GM19463 (cell line): ENCODE data around the gene SCCPDH.
"Not testable (repeated sequence)": the region's sequence is repeated elsewhere in the genome, so short reads cannot be mapped to it uniquely, and the experiment has no call there.

Experiments used
- ATAC-seq: cut with Tn5 transposase; IDR thresholded peaks from one replicate; pipeline ENCODE4 v1.9.1; 2021; ENCODE audit warnings: mild to moderate bottlenecking, moderate library complexity; ENCODE audit not compliant: unreplicated experiment

The SCCPDH gene, protein sequence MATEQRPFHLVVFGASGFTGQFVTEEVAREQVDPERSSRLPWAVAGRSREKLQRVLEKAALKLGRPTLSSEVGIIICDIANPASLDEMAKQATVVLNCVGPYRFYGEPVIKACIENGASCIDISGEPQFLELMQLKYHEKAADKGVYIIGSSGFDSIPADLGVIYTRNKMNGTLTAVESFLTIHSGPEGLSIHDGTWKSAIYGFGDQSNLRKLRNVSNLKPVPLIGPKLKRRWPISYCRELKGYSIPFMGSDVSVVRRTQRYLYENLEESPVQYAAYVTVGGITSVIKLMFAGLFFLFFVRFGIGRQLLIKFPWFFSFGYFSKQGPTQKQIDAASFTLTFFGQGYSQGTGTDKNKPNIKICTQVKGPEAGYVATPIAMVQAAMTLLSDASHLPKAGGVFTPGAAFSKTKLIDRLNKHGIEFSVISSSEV

DNA sequence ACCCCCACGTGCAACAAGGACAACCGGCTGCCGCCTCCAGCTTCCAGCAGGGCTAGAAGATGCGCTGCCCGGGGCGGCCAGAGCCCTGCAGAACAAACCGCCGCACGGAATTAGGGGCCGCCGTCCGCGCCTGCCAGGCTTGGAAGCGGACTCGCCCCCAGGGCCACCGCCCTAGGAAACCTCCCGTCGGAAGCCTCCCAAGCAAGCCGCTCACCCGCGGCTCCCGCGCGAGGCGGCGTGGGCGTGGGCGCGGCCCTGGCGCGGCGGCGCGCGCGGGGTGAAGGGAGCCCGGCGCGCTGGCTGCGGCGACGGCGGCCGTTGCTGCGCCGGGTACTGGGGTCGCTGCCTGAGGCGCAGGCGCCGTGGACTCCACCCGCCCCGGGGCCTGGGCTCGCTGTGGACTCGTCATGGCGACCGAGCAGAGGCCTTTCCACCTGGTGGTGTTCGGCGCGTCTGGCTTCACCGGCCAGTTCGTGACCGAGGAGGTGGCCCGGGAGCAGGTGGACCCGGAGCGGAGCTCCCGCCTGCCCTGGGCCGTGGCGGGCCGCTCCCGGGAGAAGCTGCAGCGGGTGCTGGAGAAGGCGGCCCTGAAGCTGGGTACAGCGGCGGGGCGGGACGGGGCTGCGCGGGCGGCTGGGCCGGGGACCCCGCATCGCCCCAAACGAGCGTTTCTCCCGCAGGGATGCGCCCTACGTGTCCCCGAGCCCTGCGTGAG, at the start of gene SCCPDH:
SCCPDH (plus strand) TSS at position 394 of the 715 bp plus-strand sequence; CDS start at position 408, 14 bp downstream.
- ATAC-seq, result peak; percentile 93

DNA sequence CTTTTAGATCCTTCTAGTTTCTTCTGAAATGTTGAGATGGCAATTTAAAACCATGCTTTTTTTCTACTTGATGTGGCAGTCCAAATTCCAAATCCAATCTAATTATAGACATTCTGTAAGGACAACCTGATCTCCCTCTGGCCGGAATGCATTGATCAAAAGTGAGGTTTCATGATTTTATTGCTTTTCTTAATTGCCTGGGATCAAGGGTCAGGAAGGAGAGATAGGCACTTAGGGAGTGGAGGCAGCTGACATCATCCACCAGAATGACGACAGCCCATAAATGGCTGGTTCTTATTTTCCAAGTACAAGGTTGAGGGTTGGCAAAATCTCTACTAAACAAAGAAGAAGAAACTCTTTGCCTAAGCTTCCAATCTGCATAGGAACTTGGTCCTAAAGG, 46.4 kb upstream of the SCCPDH start:
- no peak for ATAC-seq

DNA sequence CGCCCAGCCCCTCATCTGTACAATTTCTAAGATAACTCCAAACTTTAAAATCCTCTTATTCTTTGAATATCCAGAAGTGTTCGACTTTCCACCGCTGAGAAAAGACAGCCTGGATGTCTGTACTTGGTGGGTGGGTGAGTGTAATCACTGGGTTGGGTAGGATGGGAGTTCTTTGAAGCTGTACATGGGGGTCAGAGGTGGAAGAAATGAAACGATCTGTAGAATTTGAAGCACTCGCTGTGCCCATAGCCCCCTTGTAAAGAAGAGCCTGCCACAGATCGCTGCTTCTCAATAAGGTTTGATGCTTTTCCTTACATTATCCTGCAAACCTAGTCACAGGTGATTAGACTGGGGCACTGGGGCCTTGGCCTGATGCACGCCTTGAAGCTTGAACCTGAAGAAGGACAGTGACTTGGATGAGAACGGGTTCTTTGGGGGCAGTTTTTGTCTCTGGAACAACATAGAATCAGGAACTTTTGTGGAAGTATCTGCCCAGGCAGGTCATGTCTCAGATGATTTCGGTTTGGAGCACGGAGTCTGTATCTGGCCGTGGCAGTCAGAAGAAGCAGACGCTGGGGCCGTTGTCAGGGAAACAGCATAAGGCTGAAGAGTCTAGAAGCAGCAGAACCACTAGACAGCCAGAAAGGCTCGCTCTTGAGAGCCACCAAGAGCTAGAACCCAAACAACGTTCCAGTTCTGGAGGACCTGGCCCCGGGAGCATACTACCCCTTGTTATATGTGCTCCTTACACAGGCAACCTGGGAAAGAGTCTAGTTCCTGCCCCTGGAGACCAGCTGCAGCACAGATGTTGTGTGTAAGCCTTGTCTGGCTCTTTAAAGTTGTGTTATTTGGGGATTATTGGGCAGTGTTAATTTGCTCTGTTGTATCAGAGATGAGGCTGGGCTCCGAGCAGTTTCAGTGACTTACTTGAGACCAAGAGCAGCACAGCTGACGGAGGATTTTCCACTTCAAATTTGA, 45.1 kb upstream of the SCCPDH start:
- no peak for ATAC-seq

DNA sequence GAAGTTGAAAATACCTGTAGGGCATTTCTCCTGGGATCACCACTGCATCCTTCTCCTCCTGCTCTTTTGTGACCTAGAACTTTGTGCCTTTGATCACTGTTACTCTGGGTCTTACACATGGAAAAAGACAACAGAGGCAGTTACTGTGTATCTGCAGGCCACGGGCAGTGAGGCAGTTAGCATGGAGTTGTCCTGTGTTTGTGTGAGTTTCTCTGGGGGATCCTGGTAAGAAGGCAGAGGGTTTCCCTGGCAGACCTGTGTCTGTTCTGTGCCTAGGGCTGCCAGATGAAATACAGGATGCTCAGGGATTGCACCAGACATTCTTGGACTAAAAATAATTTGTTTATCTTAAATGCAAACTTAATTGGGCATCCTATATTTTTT, 44.4 kb upstream of the SCCPDH start:
- ATAC-seq, result no peak

DNA sequence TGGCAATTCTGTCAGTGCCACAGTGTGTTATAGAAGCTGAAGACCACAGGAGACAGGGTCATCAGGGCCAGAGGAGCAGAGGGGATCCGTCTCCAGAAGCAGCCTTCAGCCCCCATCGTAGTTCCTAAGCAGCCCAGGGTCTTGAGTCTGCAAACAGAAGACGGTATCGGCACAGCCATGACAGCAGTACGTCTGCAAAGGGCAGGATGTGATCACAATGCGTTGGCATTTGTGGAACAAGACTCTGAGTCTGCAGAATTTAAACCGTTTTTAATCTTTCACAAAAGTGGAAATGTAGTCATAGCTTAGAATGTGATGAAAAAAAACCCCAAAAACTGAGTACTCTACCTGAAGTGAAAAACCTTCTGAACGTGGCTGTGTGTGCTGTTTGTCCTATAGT, 44.0 kb upstream of the SCCPDH start:
- no peak for ATAC-seq

DNA sequence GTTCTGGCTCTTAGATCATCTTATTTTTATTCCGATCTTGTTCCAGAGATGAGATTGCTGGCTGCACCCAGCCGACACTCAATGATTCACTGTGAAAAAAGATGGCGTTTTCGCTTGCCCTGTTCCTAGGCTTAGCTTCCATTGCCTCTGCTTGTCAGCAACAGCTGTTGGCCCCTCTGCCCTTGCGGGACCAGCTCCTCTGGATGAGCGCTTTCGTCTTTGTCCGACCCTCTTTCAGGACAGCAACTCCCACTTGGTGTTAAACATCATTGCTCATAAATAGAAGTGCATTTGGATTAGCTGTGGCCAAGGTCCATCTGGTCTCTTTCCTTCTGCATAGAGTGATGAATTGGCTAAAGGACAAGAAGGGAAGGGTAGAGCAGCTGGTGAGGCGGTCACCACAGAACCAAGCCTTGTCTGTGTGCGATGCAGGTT, 43.5 kb upstream of the SCCPDH start:
- no peak for ATAC-seq

DNA sequence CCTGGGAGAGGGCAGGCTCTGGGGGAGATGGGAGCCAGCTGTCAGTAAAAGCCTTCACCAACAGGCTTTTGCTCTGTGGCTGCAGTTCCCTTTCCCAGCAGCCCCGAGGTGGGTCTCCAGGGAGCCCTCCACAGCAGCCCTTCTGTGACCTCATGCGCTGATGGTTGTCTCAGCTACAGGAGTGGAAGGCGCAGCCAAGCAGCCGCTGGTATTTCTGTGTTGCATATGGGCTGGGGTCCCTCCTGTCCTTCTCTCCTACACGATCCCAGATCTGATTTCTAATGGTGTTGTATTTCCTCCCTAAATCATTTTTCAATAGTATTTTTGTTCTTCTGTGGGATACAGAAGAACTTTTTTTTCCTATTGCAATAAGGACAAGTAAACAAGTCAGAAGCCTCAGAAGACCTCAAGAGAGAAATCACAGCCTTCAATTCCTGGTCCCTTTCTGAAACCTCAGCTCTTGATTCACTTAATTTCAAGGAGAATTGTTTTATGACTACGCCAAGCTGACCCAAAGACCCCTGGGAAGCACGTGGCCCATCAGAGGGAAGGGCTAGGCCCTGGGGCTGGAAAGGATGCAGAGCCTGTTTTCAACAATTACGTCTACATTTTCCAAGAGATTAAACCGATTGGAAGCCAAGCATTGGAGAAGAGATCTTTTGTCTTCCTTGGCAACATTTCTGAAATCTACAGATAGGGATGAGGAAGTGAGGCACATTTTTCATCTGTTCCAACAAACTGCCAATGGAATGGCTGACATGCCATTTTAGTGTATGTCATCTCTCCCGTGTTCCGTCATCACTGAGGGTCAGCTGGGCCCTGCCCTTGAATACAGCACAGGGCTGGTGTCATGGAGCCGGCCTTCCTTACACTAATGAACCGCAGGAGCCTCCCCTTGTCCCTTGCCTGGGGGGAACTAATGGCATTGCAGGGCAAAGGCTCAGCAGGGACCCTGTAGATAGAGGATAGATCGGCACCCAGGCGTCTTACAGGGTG, 42.0 kb upstream of the SCCPDH start:
- no peak for ATAC-seq

DNA sequence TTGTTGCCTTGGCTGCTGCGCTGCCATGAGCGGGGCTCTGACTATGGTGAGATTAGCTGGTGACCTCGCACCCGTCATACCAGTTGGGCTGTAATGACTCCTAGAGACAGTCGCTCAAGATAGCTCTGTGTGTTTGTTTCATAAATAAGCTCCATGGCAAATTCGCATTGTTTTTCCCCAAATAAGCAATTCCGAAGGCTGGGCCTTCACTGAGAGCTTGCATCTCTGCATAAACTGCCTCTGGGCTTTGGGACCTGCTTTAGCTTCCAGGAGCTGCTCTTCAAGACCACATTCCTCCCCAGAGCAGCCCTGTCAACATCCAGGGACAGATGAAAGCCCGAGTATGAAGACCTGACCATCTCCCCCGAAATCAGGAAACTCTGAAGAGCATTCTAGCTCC, 40.7 kb upstream of the SCCPDH start:
- no peak for ATAC-seq

DNA sequence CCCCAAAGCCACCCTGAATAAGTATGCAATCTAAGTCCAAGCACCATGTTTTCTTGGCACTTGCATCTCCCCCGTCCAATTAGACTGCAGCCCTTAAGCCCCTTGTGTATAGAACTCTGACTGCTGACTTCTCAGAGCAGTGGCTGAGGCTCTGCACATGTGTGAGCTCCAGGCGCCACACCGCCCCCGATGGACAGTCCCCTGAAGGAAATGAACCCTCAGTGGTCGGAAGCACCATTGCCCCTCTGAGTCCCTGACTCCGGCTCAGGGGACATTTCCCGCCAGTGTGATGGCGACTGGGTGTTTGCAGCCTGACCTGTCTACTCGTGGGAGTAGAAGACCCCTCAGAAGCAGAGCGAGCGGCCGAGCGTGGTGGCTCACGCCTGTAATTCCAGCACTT, 37.2 kb upstream of the SCCPDH start:
- ATAC-seq, result no peak

DNA sequence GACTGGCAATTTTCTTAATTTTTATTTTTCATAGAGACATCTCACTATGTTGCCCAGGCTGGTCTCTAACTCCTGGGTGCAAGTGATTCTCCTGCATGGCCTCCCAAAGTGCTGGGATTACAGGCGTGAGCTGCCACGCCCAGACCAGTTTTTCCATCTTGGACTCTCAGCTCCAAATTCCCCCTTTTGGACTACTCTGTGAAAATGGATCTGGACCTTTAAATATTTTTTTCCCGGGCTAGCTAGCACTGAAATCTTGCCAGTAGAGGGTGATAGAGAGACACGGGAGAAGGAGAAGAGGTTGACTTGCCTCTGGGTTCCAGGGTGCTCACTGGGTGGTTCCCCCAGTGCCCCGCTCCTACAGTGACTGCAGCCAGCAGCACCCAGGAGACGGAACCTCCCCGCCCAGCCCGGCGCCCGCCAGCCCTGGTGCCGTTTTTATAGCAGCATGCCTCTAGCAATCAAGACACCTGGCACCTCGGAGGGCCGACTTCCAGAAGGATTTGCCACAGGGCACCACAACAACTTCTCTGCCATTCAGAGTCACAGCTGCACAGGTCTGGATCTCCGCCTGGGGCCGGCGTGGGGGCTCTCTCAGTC, 34.7 kb upstream of the SCCPDH start:
- peak; percentile 91 for ATAC-seq

DNA sequence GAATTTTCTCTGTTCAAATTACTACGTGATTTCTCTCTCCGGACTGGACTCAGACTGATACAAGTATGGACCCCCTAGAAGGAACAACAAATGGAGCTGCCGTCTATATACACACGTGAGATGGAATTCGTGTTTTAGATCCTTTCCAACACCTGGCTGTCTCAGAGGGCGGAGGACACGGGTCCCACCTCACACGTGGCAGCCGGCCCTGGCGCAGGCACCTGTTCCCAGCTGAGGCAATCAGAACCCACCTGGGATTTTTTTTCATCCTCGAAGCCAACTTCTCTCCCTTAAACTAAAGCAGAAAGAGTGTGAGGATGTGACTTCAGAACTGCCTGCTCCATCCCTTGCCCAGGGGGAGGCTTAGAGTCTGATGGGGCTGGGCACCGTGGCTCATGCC, 34.1 kb upstream of the SCCPDH start:
- no peak for ATAC-seq

DNA sequence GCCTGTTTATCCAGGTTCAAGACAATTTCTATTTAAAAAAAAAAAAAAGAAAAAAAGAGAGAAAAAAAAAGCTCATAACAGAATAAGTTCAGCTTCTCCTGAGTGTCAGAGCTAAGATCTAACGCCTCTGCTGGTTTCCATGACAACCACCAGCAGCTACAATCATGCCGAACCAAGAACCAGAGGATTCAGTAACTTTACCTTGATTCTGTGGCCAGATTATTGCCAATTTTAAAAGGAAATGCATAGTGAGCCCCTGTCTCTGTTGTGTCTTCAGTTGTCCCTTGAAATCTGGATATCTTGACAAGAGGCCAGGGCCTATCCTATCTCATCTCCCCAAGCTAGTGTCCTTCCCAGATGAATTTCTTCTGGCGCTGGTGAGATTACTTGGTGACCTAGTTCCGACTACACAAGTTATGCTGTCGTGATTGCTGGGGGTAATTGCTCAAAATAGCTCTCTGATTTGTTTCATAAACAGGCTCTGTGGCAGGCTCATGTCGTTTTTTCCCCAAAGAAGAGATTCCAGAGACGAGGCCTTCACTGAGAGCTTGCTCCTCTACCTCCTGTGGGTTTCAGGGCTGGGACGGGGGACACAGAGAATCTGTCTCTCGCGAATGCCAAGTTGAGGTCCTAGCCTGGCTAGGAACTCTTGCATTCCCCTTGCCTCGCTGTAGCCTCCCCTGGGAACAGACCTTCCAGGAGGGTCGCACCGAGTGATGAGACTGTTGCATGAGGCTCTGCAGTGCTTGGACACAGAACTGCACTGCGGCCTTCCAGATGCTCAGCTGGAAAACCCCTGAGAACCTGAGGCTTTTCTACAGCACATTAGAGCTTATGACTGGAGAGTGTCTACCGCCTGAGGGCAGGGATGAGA, 32.4 kb upstream of the SCCPDH start:
- ATAC-seq, result no peak

DNA sequence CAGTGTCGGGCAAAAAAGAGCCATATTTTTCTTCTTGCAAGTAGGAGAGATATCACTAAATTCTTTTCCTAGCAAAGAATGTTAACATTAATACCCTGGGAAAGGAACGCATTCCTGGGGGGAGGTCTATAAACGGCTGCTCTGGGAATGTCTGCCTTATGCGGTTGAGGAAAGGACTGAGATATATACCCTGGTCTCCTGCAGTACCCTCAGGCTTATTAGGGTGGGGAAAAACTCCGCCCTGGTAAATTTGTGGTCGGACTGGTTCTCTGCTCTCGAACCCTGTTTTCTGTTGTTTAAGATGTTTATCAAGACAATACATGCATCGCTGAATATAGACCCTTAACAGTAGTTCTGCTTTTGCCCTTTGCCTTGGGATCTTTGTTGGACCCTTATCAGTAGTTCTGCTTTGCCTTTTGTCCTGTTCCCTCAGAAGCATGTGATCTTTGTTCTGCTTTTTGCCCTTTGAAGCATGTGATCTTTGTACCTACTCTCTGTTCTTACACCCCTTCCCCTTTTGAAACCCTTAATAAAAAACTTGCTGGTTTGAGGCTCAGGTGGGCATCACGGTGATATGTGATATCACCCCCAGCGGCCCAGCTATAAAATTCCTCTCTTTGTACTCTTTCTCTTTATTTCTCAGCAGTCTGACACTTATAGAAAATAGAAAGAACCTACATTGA, 29.9 kb upstream of the SCCPDH start:
- not testable (repeated sequence) for ATAC-seq

DNA sequence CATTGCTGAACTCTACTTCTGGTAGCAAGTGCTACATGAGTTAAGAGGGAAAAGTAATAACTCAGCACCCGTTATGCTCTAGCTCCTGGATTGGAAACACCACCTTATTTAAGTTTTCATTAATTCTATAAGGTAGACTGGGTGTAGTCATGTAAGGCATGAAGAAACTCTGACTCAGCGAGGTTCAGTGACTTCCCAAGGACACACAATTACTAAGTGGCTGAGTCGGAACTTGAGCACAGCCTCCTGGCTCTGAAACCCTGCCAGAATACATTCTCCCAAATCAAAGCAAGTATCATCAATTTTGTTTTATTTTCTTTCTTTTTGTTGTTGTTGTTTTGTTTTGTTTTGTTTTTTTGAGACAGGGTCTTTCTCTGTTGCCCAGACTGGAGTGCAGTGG, 29.1 kb upstream of the SCCPDH start:
- no peak for ATAC-seq

DNA sequence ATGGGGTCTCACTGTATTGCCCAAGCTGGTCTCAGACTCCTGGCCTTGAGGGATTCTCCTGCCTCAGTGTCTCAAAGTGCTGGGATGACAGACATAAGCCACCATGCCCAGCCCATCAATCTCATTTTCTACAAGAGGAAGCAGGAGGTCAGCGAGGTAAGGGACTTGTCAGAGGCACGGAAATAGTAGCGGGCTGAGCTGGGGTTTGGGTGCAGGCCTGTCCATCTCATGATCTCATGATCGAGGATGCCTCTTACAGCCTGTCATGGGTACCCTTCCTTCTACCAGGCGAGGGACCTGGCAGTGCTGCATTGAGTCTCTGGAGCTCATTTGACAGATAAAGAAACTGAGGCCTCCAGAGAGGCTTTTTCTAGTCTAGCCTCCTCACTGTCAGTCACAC, 28.5 kb upstream of the SCCPDH start:
- no peak for ATAC-seq

DNA sequence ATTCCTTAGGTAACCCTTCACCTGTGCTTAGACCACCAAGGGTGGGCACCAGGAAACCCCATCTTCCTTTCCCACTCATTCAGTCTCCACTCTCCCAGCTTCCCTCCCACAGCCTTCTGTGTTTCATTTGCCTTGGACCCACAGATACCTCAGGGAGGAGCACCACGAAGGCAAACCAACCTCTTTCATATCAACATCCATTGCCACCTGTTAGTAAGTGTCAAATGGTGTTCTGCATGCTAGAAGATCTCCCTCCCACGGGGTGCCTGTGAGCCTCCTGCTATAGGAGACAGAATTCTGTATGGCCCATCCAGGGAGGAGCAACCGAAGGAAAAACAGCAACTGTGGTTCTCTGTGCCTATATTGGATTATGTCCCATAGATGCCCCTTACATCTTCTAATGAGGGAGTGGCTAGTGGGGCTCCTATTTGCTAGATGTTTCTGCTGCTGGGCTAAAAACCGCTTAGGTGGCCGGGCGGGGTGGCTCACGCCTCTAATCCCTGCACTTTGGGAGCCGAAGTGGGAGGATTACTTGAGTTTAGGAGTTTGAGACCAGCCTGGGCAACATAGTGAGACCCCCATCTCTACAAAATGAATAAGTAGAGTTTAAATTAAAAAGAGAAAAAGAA, 25.6 kb upstream of the SCCPDH start:
- ATAC-seq, result no peak

DNA sequence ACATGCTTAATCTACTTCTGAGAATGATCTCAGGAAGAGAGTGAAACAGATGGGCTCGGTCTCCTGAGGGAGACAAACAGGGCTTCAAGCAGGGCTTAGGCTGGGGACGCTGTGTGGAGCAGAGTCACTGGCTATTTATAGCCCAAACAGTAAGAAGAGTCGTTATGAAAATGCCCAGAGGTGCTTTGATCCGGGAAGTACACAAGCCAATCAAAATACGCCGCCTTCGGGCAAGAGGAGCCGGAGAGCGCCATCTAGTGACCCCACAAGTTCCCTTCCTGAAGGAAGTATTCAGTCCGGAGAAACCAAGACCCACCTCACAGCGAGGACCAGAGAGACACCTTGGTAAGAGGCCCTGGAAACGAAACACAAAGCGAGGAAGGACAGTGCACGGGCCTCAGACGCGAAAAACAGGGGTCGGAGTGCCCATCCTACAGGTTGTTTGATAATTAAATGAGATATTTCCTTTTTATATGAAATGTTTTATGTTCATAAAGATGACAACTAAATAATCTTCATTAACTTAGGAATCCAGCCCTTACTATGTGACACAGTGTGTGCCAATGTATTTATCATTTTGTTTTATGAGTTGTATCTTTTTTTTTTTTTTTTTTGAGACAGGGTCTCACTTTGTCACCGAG, 25.0 kb upstream of the SCCPDH start:
- ATAC-seq, result peak; percentile 95
